ENCODE data around the gene GMDS.

GMDS gene

DNA sequence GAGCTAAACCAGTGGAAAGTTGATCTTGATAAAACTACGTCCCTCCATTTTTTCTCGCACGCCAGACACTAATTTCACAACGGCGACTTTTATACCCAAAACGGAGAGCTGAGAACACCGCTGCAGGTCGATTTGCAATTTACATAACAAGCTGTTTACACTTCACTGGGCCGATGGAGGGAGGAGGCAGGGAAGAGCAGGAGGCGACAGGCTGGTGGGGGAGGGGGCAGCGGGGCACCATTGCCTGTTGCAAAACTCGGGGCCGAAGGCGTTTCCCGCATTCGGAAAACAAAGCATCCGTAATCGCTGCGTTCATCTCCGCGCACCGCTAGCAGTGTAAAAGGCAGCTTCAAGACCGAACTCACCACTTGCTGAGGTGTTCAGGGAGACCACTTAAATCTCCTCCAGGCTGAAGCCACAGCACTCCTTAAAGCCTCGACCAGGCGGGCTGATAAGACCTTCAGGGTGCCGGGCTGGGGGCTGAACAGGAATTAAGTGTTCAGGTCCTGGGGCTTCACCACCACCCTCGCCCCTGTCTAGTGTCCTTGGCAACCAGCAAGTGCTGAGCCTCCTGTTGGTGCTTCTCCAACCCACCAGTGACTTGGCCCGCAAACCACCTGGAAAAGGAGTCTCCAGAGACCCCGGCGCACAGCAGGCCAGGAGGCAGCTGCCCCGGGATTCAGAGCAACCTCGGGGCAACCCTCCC, 637.7 kb downstream of the GMDS start:
- peak in 2 of 6 experiments; percentile 24 to 41 for DNase-seq

DNA sequence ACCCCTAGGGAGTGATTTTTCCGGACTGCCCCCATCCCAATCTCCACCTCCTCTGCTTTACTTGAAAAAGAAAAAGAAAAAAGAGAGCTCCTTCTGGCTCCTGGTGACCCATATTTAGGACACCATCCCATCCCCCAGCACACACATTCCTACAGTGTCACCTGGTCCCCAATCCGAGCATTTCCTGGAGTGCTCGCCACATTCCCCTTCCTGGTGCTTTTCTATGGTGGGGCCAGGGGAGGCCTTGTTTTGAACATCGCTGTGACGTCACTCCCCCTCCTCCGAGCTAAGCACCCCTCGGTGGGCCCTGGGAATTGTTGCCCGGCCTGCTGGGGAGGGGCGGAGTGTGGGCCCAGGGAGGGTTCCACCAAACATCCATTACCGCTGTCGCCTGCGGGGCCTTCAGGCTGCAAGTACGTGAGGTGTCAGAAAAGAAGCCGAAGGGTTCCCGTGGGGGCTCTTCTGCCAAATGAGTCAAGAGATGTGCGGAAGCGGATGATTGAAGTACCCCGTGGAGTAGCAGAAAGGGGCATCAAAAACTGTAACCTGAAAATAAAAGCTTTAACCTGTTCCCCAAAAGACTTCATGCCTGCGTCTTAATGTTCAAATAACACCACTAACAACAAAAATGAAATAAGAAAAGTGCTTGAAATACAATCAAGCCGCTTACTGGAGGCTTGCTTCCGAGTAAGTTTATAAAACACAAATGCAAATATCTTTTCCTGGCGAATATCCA, 638.5 kb downstream of the GMDS start:
- DNase-seq: no peak

DNA sequence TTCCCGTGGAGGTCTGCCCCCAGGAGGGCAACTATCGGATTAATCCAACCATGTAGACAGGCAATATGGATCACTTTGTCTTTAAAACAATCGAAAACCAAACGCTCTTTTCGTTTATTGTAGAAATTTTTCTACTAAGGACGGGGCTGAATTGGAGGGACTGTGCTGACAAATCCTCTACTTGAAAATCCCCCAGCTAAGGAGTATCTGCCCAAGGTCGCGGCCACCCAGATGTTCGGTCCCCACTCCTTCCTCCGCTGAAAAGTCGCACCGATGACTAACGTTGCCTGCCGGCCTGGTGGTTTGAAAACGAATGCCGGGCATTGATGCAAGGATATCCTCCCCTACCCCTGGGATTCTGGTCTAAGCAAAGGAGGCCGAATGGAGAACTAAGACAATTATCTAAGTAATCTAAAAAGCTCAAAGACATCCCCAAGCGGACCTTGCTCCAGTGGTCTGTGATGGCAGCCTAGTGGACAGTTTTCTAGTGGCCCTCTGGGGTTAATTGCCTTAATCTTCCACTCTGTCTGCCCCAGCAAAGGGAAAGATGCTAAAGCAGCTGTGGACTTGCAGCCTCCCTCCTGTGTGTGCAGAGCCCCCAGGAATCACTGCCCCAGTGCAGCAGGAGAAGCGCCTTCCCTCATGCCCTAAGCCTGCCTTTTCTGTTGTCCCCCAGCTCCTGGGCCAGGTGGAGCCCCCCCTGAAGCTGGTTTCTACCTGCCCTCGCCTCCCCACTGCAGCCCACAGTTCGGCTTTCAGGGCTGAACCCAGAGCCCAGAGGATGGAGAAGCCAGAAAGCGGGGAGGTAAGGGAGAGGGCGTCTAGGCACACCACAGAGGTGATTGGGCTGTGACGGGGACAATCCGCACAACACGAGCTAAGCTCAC, 639.3 kb downstream of the GMDS start:
- DNase-seq: peak in 2 of 6 experiments; percentile 12 to 40

DNA sequence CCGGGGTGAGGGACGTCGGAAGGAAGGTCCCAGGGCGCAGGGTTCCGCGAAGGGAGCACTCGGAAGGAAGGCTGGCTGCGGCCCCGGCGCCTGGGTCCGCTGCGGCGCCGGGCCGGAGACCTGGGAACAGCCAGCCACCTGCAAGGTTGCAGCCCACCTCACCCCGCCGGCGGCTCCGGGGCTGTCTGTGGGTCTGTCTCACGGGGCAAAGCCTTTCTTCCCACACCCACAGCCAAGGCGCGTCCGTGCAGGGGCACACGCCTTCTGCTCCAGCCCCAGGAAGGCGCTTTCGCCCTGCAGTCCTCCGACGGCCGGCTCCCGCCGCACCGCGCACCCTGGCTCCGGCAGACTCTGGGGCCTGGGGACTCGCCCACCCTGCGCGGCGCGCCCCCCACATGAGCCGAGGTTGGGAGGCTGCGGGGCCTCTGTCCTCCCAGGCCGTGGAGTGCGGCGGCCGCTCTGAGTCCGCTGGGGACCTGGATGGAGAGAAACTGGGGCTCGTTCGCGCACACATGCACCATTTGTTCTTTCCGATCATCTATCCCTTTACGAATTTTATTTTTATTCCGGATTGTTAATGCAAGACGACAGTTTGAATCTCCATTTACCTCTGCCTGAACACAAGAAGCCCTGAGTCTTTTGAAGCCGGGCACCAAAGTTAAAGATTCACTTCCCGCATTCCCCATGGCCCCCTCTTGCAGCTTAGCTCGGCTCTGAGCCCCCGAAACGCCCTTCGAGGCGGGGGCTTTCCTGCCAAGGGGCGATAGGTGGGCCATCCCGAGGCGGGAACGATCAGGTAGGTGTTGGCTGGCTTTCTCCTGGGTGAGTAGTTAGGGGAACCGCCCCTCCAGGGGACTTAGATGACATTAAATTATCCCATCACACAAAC, 640.2 kb downstream of the GMDS start:
- peak in 2 of 6 experiments; percentile 11 to 55 for DNase-seq

DNA sequence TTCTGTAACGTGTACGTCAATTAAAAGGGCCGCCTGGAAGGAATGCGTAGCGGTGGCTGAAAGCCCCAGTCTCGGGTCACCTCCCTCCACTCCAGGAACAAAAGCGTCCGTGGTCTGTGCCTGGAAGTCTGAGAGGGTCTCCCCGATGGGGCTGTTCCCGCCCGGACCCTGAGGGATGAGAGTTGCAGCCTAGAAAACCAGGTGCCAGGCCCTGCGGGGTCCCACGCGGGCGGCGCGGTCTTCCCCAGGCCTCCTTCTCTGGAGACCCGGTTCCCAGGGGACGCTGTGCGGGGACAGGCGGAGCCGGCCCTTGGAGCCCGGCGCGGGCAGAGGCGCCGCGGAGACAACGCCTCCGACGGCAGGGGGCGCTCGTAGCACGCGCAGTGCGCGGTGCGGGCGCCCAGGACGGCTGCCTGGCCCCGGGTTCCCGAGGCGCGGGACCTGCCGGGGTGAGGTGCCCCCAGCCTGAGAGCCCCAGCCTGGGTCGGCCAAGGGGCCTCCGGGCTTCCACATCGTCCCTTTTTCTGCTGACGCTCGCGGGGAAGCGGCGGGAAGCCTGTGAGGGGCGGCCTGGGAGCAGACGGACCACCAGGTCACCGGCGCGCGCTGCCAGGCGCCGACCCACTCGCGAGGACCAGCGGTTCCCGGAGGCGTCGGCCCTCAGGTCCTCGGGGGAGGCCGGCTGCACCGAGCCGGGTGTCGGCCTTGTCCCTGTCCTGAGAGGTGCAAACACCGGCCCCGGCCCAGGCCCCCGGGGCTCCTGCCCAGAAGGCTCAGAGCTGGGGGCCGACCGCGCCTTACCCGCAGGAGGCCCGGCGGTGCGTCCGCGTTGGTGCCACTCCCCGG, 641.0 kb downstream of the GMDS start:
- DNase-seq: peak; percentile 23 to 85 (median 46)

DNA sequence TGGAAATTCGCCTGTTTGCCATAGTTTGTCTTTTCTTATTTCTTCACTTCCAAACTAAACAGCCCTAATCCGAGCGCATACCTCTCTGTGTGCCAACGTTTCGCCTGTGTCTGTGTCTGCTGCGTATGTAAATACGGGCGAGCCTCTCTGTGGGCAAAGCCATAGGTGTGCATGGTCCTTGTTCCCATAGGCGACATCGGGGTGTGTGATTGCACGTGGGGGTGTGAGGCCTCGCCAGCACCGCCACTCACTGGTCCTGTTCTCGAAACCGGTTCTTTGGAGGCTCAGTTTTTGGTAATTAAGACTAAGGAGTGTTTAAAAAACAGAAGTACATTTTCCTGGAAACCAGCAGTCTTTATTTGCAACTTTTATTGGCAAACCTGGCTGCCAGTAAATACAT, 641.7 kb downstream of the GMDS start:
- DNase-seq: no peak

DNA sequence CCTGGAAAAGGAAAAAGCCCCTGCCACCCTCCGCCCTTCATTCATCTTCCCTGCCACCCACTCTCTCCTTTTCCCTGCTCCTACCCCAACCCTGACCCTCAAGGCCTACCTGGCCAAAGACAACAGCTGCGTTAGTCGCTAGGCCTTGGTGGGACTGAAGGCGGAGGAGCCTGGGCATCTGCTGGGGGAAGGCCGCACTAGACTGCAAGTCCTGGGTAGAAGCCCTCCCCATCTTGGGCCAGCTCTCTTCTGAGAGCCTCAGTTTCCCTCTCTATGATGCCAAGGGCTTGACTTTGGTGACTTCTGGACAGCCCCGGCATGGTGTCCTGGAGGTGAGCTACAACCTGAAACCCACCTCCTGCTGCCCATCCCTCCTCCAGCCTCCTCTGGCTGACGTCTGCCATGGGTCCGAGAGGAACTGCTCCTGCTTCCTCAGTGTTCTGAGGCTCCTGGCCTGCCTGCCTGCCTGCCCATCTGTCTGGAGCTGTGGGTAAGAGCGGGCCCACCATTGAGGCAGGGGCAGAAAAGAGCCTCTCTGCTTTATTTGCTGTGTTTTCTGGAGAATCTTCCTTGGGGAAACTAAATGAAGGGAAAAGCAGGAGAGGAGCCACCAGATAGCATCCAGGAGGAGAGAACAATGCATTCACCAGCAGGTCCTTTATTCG, 643.2 kb downstream of the GMDS start:
- no peak for DNase-seq

DNA sequence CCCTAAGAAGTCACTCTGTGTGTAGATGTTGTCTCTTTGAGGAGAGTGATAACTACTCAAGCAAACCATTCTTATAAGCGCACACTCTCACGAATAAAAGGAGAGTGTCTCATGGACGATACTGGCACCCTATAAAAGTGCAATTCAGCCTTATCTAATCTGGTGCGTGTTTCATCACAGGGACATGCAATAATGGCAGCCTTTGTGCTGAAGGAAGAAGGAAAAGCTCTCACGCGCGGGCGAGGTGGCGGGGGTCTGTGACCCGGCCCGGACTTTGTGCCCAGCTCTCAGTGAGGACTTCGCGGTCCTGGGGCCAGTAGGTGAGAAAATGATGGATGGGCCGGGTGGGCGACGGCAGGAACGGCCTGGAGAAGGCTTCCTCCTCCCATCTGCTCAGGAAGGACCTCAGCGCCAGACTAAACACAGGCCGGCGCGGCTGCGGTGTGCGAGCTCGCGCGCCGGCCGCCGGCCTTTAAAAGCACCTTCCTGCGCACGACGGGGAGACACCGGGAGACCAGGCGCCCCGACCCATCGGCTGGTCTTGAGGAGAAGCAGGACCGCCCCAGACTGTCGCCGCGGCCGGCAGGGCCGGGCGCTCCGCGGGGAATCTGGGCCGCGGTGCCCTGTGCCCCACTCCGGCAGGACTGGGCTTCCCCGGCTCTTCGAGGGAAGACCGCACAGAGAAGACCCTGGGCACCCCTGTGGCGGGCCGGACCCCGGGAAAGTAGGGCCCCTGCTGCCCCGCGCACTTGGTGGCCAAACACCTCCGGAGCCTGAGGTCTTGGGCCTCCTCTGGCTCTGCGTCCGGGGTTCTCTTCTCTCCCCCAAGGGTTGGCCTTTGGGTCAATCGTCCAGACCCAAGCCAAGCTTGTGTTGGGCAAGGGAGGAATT, 644.0 kb downstream of the GMDS start:
- no peak for DNase-seq

DNA sequence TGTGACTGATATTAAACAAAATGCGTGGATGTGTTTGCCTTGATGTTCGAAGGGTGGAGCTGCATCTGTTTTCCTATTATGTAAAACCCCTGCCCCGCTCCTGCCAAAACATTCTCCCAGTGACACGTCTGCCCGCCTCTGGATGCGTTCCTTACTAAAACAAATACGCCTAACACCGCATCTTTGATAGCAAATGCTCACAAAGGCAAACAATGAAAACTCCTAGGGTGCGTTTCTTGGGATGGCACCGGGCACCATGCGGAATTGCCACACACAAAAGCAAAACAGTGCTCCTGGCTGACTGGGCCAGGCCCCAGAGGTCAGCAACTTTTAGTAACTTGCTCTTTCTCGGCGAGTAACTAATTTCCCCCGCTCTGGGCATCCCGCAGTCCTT, 644.6 kb downstream of the GMDS start:
- no peak for DNase-seq

DNA sequence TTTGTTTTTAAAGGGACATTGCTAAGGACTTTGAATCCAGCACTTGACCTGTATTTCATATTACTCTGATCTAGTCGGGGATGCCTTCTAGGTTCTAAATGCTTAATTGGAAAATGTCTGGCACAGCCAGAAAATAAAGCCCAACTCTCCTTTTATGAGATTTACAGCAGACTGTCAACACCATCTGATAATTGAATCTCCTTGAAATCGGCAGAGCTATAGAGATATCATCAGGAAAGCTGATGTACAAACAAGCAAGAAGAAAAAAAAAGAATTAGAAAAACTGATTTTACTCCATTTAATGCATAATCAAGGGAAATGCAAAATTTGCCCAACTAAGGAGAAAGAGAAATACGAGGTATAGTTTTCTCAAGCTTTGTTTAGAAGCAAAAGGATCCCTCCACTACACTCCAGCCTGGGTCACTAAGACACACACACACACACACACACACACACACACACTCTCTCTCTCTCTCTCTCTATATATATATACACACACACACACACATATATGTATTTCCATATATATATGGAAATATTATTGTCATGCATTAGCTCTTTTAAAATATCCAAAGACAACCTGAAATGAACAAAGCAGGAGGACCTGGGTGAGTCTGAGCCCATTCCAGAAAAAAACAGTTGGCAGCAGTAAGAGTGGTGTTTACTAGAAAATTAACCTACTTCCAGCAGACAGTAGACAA, 645.2 kb downstream of the GMDS start:
- no peak for DNase-seq

DNA sequence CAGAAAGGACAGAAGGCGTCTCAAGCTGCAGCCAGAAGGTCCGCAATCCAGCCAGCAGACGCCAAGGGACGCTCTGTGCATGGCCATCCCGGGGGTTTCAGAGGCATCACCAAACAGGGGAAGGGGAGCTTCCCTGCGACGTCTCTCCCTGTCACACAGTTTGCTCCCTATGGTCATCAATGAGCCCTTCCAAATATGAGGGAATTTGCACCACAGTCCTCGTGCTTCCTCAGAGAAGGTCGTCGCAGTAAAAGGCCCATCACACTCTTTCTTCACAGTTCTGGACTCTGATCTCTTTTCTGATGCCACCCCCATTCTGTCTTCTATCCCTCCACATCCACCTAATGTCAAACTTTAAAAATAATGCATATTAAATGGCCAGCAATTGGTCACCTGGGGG, 645.9 kb downstream of the GMDS start:
- DNase-seq: no peak

DNA sequence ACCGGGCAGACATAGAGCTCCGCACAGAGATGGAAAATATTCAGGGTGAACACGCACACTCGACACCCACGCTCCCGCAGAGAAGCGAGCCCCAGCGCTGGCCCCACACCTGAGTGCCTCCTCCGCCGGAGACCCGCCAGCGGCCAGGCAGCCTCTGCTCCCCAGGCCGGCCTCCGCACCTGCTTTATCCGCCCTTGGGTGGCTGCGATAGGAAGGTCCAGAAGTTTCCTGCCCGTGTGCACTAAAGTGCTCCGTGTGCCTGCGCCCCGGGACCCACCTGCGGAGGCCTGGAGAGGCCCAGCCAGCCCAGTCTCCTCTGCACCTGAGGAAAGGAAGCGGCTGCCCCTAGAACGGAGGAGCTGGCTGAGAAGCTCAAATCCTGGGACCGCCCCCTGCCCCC, 646.5 kb downstream of the GMDS start:
- no peak for DNase-seq

DNA sequence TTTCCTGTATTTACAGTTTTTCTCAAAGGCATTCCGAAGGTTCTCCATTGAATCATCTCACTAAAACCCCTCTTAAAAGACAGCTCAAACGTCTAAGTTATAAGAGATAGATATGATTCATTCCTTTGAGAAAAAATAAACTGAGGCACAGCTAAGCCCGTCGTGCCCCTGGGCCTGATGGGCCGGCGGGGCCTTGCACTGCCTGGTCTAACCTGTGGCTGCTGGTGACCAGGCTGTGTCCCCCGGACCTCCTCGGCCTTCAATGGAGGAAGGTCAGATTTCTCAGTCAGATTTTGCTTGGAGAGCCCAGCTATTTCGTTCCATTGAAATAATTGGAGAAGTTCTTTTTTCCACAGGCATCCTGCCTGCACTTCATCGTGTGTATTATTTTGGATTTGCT, 647.0 kb downstream of the GMDS start:
- DNase-seq: no peak

DNA sequence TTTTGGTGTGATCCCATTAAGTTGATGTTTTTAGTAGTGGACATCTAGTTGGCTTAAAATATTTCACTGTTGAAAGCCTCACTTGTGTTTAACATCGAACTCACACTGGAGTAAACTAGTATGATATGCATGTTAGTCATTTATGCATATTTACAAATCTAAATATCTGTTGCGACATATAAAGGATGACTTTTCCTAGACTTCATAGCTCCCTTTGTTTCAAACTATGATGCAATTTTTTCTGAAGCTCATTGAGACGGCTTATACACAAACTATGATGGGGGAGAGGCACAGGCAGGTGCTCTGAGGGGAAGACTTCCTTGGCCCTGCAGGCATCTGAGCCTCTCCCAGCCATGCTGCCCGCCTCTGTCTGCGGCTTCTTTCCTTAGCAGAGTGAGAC, 647.5 kb downstream of the GMDS start:
- DNase-seq: no peak

DNA sequence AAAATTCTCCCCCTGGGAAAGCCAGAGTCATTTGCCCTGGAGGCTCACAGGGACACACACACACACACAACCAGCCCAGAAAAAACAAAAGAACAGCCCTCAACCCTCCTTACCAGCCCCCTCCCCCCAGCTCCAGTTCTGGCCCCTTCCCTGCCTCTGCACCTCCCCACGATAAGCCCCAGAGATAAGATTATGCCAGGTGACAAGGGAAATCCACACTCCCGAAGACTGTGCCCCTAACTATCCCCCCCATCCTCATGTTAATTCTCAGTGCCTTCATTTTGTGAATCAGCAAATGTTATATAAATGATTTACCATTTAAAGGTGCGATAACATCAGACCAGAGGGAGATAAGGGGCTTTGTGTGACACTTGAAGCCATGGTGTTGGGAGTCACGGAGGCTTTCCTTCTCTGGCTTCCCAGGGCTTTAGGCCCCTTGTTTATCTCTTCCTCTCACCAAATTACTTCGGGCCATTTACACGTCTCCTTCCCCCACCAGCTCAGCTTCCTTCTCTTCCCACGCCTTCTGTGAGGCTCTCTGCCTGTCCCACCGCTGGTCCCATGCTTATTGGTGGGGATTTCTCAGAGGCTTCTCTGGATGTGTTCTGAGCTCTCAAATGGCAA, 648.2 kb downstream of the GMDS start:
- no peak for DNase-seq

DNA sequence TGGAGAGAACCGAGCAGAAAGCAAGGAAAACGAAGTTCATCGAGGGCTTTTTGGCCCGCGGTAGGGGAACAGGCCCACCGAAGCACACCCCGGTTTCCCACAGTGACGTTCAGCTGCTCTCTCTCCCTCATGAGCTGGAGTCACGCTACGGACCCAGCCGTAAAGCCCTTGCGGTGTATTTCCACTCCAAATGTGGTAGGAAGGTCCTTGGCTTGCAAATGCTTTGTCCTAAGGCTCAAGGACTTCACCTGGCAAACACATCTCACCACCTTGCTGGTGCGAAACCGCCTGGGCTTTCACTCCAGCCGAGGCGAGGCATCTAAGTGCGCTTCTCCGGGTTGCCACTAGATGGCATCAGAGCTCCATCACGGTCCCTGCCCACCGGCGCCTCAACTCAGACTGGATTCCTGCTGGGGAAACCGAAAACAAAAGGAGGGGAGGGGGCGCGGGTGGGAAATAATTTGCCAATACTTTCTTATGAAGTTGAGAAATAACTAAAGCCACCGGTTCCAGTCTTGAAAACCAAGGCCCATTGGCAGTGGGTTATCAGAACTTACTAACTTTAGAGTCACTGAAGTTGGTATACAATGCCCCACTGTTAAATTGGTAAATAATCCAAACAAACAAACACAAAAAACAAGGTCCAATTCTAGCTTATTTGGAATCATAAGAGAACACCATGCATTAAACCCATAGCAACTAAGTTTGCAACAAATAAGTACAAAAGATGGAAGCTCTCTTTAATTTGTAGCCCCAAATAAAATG, 649.1 kb downstream of the GMDS start:
- peak; percentile 27 to 81 (median 50) for DNase-seq

DNA sequence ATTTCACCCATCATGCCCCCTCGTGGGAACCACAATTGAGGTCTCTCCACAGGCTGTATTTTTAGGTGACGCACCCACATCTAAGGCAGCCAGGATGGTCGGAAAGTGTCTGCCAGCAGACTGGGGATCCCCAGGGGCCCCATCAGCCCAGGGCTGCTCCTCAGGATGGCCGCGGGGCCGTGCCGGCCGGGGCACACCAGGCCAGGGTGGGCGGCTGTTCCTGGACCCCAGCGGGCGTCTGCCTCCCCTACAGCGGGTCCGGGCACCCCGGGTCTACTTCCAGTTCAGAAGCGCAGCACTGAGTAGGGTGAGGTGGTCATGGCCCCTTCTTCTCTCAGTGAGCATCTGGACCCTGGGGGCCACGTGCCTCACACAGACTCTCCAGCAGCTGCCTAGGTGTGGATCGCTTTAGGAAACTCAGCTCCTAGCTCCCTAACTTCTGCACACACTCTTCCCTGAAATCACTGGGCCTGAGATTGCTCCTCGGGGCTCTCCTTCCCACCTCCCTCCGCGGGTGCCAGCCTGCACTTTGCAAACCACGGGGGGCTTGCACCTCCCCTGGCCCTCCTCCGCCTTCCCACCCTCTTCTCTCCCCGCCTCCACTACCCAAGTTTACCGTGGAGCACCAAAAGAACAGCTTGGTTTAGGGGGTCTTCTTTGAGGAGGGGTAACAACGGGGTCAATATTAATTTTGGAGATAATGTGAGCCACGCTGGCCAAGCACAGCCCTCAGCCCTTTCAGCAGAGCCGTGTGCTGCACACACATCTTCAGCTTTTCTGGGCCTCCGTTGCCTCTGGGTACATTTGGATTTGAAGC, 649.9 kb downstream of the GMDS start:
- no peak for DNase-seq
